CD4-positive, alpha-beta memory T cell (primary cell): ENCODE results near the gene C20orf204. TPM values are rescaled to one million over a fixed set of nuclear protein-coding genes. Genes with fewer than 3 reads are reported as not detected.

Source experiments
- CTCF ChIA-PET: fragments of 350-600 bp; sonication (Branson Sonifier 250); formaldehyde crosslinking; loops from one replicate; lab custom pipeline; 2021; ENCODE audit warnings: inconsistent platforms; ENCODE audit not compliant: partially characterized antibody; lab: Charles Lee
- POLR2A ChIA-PET: fragments of 350-600 bp; sonication (Branson Sonifier 250); formaldehyde crosslinking; loops from one replicate; lab custom pipeline; 2021; ENCODE audit not compliant: partially characterized antibody; lab: Charles Lee
- DNase-seq, 5 donors: peaks; one replicate each; pipeline versions ENCODE4 v3.0.0 to v3.0.0-alpha.2; 2020 to 2022; ENCODE audit warnings: mixed read lengths in 1 of 5
- H3K27ac ChIP-seq: one replicate; pipeline ENCODE4 v1.7.0; 2013; ENCODE audit warnings: low read depth, low read length
- H3K27me3 ChIP-seq: 2 replicates; pipeline ENCODE4 v1.7.0; 2013; ENCODE audit warnings: mild to moderate bottlenecking, low read length, moderate library complexity; ENCODE audit not compliant: insufficient read depth
- H3K36me3 ChIP-seq: 2 replicates; pipeline ENCODE4 v1.7.0; 2013; ENCODE audit warnings: mild to moderate bottlenecking, low read length, moderate library complexity; ENCODE audit not compliant: insufficient read depth
- H3K4me1 ChIP-seq: 2 replicates; pipeline ENCODE4 v1.7.0; 2013; ENCODE audit warnings: mild to moderate bottlenecking, low read length, moderate library complexity; ENCODE audit not compliant: insufficient read depth
- H3K4me3 ChIP-seq, 2 donors: one replicate each; pipeline ENCODE4 v1.7.0; 2013; ENCODE audit warnings: low read length in 2 of 2, mild to moderate bottlenecking in 1 of 2
- H3K9me3 ChIP-seq, 2 donors: one replicate each; pipeline ENCODE4 v1.7.0; 2013; ENCODE audit warnings: low read length in 2 of 2, control low read depth in 1 of 2; ENCODE audit not compliant: control insufficient read depth in 1 of 2
- H3K27ac Mint-ChIP-seq, 7 donors: one replicate each; pipeline ENCODE4 v1.8.0; 2020 to 2021; ENCODE audit warnings: mixed read lengths in 7 of 7, mild to moderate bottlenecking in 6 of 7, inconsistent platforms in 3 of 7, moderate library complexity in 3 of 7
- H3K27me3 Mint-ChIP-seq, 2 donors: one replicate each; pipeline ENCODE4 v1.8.0; 2020 to 2021; ENCODE audit warnings: mixed read lengths in 2 of 2
- H3K36me3 Mint-ChIP-seq, 2 donors: one replicate each; pipeline ENCODE4 v1.8.0; 2020 to 2021; ENCODE audit warnings: mixed read lengths in 2 of 2, inconsistent platforms in 1 of 2, mild to moderate bottlenecking in 1 of 2
- H3K4me1 Mint-ChIP-seq, 4 donors: one replicate each; pipeline ENCODE4 v1.8.0; 2020 to 2021; ENCODE audit warnings: mixed read lengths in 4 of 4, mild to moderate bottlenecking in 1 of 4
- H3K4me3 Mint-ChIP-seq, 8 donors: one replicate each; pipeline ENCODE4 v1.8.0; 2020 to 2021; ENCODE audit warnings: mixed read lengths in 8 of 8, mild to moderate bottlenecking in 7 of 8, moderate library complexity in 6 of 8, inconsistent platforms in 3 of 8
- H3K9me3 Mint-ChIP-seq, 8 donors: one replicate each; pipeline ENCODE4 v1.8.0; 2020 to 2021; ENCODE audit warnings: mixed read lengths in 8 of 8, mild to moderate bottlenecking in 5 of 8, inconsistent platforms in 3 of 8, moderate library complexity in 1 of 8
- intact Hi-C: fragments of 100-400 bp; cut with micrococcal nuclease; formaldehyde crosslinking; loops from one replicate; pipeline ENCODE4 v1.15.1; 2023
- polyA plus RNA-seq, 2 donors: library from polyadenylated mRNA; unstranded; fragments of 300-500 nt; fragmentation: Illumina TruSeq; gene quantifications; one replicate each; pipeline ENCODE4 v1.2.3, GENCODE V29; 2021
- total RNA-seq, 2 experiments: library from RNA; stranded (reverse); gene quantifications; one replicate each; pipeline ENCODE4 v1.2.3, GENCODE V29; 2021

C20orf204 gene
- total and polyA plus RNA-seq, 4 experiments from 2014 or later = 0.22 to 4.1 (median 3.7) TPM; not detected in 1

DNA sequence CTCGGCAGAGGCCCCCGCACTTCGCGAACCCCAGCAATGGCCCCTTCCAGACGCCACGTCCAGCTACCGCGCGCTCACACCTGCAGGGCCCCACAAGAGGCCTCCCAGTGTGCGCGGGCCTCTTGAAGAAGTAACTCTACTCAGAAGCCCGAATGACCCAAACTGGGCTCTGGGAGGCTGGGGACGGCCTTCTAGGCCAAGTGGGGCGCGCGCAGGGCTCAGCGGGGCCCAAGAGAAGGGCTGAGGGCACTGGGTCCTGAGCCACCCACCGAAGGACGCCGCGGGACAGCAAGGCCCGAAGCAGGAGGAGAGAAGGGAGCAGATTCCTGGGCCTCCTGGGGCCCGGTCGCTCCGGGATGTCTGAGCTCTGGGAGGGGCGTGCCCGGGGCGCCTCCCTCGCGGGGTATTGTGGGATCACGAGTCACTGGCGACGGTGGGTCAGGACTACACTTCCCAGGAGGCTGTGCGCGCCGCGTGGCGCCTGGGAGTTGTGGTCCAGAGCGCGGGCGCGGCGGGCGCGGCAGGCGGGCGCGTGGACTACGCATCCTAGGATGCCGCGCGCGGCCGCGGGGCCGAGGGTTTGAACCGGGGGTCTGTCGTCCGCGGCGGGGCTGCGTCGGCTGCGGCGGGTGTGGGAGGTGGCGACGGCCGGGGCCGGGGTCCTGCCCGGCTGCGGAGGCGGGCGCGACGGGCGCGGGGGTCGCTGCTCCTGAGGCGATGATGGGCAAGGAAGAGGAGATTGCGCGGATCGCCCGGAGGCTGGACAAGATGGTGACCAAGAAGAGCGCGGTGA lies 26.8 kb downstream of the C20orf204 start, which contains the start of gene TCEA2:
TSS of gene TCEA2 (plus strand) at position 603 of the 793 bp plus-strand sequence. CDS start at position 718, 115 bp downstream.
- DNase-seq = peak; percentile 90 to 91 (median 90)
- Histone ChIP-seq H3K27me3 (no peaks in the 10 kb centered on the region), H3K36me3 (no peaks in the 10 kb centered on the region), H3K27ac (peak within 1 kb of the TSS; percentile 59), H3K4me3 (peak within 1 kb of the TSS; percentile 42 to 57), H3K4me1 (peaks cover 57% of the 10 kb centered on the region), H3K9me3 (no peaks in the 10 kb centered on the region)
- POLR2A ChIA-PET = interaction anchor here (0.9 to 2.3 kb wide), 11 partner anchors 10 to 525 kb away, joined by 3 to 29 read pairs (median 5); partner anchors contain the start of genes LIME1, LKAAEAR1, OPRL1 and PRPF6
- Mint-ChIP-seq H3K4me1 (peaks cover 21 to 47% (median 35%) of the 10 kb centered on the region in 4 donors), H3K27ac (peak within 1 kb of the TSS; percentile 50 to 92 (median 86)), H3K36me3 (no peaks in the 10 kb centered on the region), H3K27me3 (no peaks in the 10 kb centered on the region), H3K9me3 (peaks cover 0 to 2% (median 0%) of the 10 kb centered on the region in 8 donors), H3K4me3 (peak within 1 kb of the TSS; percentile 80 to 93 (median 88))
- intact Hi-C loops = loop anchor here (1.0 to 5.0 kb wide), 4 partner anchors 16 to 405 kb away; partner anchors contain the start of genes PRPF6, RTEL1 and UCKL1
- CTCF ChIA-PET = interaction anchor here (0.6 to 11.2 kb wide), 5 partner anchors 16 to 200 kb away, joined by 3 to 133 read pairs (median 3); partner anchors contain the start of genes C20orf204, OPRL1, PRPF6 and RGS19

DNA sequence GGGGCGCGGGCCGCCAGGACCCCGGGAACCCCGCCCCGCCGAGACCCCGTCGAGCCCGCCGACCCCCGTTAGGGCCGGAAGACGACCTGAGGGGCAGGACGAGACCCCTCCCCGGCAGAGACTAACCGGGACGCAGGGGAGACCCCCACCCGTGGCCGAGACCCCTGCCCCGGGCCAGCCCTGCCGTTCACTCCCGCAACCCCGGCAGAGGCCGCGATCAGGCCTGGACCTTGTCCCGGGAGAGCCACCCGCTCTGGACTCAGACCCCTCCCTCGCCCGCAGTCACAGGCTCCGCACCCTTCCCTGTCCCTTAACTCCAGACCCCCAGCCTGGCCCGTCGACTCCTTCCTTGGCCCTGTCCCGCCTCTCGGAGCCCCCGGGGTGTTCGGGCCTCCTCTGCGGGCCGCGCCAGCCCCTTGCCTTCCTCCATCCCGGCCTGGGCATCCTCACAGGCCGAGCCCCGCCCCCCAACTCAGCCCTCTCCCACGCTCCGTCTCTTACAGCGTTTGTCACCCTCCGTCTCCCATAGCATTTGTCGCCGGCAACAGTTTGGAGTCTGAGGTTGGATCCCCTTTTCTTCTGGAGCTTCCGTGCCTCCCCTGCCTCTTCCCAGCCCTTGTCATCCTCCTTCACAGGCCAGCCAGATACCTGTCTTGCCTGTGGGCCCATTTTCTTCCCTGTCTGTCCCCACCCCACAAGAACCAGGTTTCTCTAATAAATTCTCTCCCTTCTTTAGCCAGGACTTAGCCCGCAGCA lies 27.6 kb downstream of the C20orf204 start:
- no peaks in the 10 kb centered on the region for H3K9me3 ChIP-seq
- Mint-ChIP-seq H3K27me3 (no peaks in the 10 kb centered on the region), H3K4me1 (peaks cover 21 to 47% (median 35%) of the 10 kb centered on the region in 4 donors), H3K4me3 (peak overlapping the region; percentile 80 to 93 (median 88)), H3K27ac (peak overlapping the region; percentile 49 to 92 (median 86)), H3K36me3 (no peaks in the 10 kb centered on the region), H3K9me3 (peaks cover 0 to 2% (median 0%) of the 10 kb centered on the region in 8 donors)
- CTCF ChIA-PET = interaction anchor here (1.0 to 11.2 kb wide), 4 partner anchors 24 to 201 kb away, joined by 3 to 133 read pairs (median 25); partner anchors contain the start of genes C20orf204, PRPF6 and SAMD10
- peaks cover 57% of the 10 kb centered on the region for H3K4me1 ChIP-seq
- peak overlapping the region in 1 of 2 donors; percentile 57 for H3K4me3 ChIP-seq
- H3K27ac ChIP-seq = peak overlapping the region; percentile 59
- POLR2A ChIA-PET = interaction anchor here (1.0 to 3.6 kb wide), 11 partner anchors 10 to 107 kb away, joined by 3 to 29 read pairs (median 5); partner anchors contain the start of genes OPRL1, PRPF6, RGS19 and UCKL1
- no peaks in the 10 kb centered on the region for H3K27me3 ChIP-seq
- DNase-seq = no peak
- H3K36me3 ChIP-seq = no peaks in the 10 kb centered on the region
- intact Hi-C loops = loop anchor here (1.0 to 5.0 kb wide), 4 partner anchors 15 to 406 kb away; partner anchors contain the start of genes PRPF6, RTEL1 and UCKL1

DNA sequence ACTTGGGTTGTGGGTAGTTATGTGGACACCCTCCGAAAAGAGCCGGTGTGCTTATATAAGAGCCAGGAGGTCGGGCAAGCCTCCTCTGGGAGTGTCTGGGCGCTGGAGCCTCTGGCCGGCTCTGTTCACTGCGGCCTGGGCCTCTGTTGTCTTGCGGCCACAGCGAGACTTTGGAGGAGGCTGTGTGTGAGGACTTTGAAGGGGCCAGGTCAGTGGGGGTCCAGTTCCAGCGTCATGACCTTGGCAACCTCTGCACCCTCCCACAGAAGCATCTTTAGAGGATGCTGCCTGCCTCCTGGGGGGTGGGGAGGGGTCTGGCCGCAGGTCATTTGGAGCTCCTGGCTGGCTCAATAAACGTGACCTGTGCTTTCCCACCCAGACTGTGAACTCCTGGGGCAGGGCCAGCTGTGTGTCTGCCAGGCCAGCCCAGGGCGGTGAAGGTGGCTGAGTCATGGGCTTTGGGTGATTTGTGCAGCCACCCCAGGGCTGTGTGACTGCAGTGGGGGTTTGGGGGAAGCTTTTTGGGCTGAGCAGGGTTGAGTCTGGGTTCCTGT lies 28.2 kb downstream of the C20orf204 start:
- H3K36me3 ChIP-seq = no peaks in the 10 kb centered on the region
- Mint-ChIP-seq H3K27ac (peak overlapping the region in 6 of 7 donors; percentile 49 to 92 (median 87)), H3K27me3 (no peaks in the 10 kb centered on the region), H3K9me3 (peaks cover 0 to 2% (median 0%) of the 10 kb centered on the region in 8 donors), H3K36me3 (no peaks in the 10 kb centered on the region), H3K4me3 (peak overlapping the region; percentile 80 to 93 (median 88)), H3K4me1 (peaks cover 21 to 52% (median 35%) of the 10 kb centered on the region in 4 donors)
- peaks cover 61% of the 10 kb centered on the region for H3K4me1 ChIP-seq
- H3K9me3 ChIP-seq = no peaks in the 10 kb centered on the region
- no peaks in the 10 kb centered on the region for H3K27me3 ChIP-seq
- no peak overlapping the region for H3K4me3 ChIP-seq
- no peak for DNase-seq
- intact Hi-C loops = loop anchor here (5.0 kb wide), 1 partner anchor 407 kb away; the partner anchor contains the start of gene RTEL1
- no peak overlapping the region for H3K27ac ChIP-seq
- CTCF ChIA-PET = interaction anchor here (1.1 kb wide), 1 partner anchor 26 kb away, joined by 4 read pairs; no protein-coding TSS in a partner anchor
- POLR2A ChIA-PET = interaction anchor here (0.7 to 3.6 kb wide), 5 partner anchors 9 to 84 kb away, joined by 3 to 27 read pairs (median 4); partner anchors contain the start of genes LKAAEAR1 and PRPF6

DNA sequence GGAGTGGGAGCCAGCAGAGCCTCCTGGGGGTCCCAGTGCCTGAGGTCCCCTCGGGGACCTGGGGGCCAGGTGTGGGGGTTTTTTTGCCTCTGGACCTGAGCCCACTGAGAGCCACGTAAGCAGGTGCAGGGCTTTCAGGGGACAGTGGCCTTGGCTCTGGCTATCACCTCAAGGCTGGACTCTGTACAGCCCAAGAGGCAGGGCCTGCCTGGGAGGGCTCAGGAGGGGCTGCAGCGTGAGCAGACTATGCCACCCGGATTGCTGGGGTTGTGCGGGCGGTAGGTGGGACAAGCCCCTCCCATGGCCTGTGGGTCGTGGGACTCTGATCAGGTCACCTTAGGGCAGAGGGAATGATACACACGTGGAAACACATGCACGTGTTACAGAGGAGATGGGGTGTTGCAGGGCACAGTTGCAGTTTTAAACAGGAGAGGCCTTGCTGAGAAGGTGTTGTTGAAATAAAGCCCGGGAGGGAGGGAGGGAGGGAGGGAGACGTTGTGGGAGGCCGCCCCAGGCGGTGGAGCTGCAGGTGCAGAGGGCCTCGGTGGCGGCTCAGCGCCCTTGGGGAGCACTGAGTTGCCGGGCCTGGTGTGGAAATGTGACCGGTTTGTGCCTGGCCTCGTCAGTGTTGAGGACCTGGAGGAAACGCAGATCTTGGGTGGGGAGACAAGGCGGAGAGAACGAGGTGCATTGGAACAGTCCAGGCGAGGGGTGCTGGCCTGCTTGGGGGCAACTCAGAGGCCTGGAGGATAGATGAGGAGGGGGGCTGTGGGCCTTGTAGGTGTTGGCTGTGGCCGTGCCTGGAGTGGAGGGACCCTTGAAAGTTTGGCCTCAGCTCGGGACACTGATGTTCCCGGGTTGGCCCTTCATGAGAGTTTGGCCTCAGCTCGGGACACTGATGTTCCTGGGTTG lies 29.3 kb downstream of the C20orf204 start:
- peak in 1 of 5 donors; percentile 32 for DNase-seq
- no peaks in the 10 kb centered on the region for H3K9me3 ChIP-seq
- H3K27ac Mint-ChIP-seq = peak overlapping the region; percentile 83 to 95 (median 92)
- peak overlapping the region; percentile 15 to 88 (median 66) for H3K4me3 Mint-ChIP-seq
- no peaks in the 10 kb centered on the region for H3K36me3 ChIP-seq
- peaks cover 67% of the 10 kb centered on the region for H3K4me1 ChIP-seq
- POLR2A ChIA-PET = interaction anchor here (0.7 to 3.6 kb wide), 9 partner anchors 8 to 528 kb away, joined by 3 to 27 read pairs (median 4); partner anchors contain the start of genes LIME1, LKAAEAR1, OPRL1 and PRPF6
- H3K36me3 Mint-ChIP-seq = no peaks in the 10 kb centered on the region
- CTCF ChIA-PET = interaction anchor here (1.1 to 1.6 kb wide), 2 partner anchors 25 to 27 kb away, joined by 4 read pairs; no protein-coding TSS in a partner anchor
- no peak overlapping the region for H3K4me3 ChIP-seq
- no peaks in the 10 kb centered on the region for H3K27me3 ChIP-seq
- intact Hi-C loops = no loop called here
- H3K27me3 Mint-ChIP-seq = no peaks in the 10 kb centered on the region
- peaks cover 21 to 52% (median 36%) of the 10 kb centered on the region in 4 donors for H3K4me1 Mint-ChIP-seq
- peak overlapping the region; percentile 28 for H3K27ac ChIP-seq
- H3K9me3 Mint-ChIP-seq = peaks cover 0 to 2% (median 0%) of the 10 kb centered on the region in 8 donors

DNA sequence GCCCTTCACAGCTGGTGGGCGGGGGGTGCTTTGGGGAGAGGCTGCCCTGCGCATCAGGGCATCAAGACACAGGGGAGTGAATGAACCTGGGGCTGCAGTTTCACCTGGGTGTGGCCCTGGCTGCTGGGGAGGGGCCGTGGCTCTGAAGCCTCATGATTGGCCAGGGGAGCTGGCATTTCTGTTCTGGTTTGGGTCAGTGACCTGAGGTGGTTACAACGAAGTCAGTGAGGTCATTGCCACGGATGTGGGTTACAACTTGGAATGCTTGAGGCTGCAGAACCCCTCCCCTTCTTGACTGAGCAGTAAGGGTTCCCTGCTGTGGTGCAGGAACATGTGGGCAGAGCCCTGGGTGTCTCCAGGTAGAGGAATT lies 30.0 kb downstream of the C20orf204 start:
- peak overlapping the region in 7 of 8 donors; percentile 55 to 88 (median 66) for H3K4me3 Mint-ChIP-seq
- peaks cover 21 to 52% (median 36%) of the 10 kb centered on the region in 4 donors for H3K4me1 Mint-ChIP-seq
- H3K9me3 Mint-ChIP-seq = peaks cover 0 to 2% (median 0%) of the 10 kb centered on the region in 8 donors
- Histone ChIP-seq H3K36me3 (no peaks in the 10 kb centered on the region), H3K4me1 (peaks cover 67% of the 10 kb centered on the region), H3K4me3 (no peak overlapping the region), H3K27ac (peak overlapping the region; percentile 28), H3K27me3 (no peaks in the 10 kb centered on the region), H3K9me3 (no peaks in the 10 kb centered on the region)
- POLR2A ChIA-PET = interaction anchor here (1.0 to 3.6 kb wide), 6 partner anchors 11 to 529 kb away, joined by 3 to 27 read pairs (median 9); partner anchors contain the start of genes LIME1, OPRL1, PTK6 and RGS19
- no peaks in the 10 kb centered on the region for H3K36me3 Mint-ChIP-seq
- CTCF ChIA-PET = interaction anchor here (1.6 kb wide), 2 partner anchors 9 to 26 kb away, joined by 4 read pairs; no protein-coding TSS in a partner anchor
- peak overlapping the region; percentile 83 to 95 (median 92) for H3K27ac Mint-ChIP-seq
- peak; percentile 69 to 85 (median 74) for DNase-seq
- H3K27me3 Mint-ChIP-seq = no peaks in the 10 kb centered on the region
- intact Hi-C loops = no loop called here
